Subcutaneous adipose tissue (tissue), 4 donors: Measurements from ENCODE around the gene CNKSR1. TPM values are rescaled to one million over a fixed set of nuclear protein-coding genes. Genes with fewer than 3 reads are reported as not detected.

Source experiments
- total RNA-seq, 4 donors: library from RNA; depleted of rRNA; stranded (reverse); fragments of >200 nt; gene quantifications; one replicate each; pipeline ENCODE4 v1.1.0, GENCODE V29; 2016
- TF ChIP-seq, protein P1 (sequence below): fragments of 450-650 bp; IDR thresholded peaks from one replicate; pipeline ENCODE4 v1.5.1; 2016; ENCODE audit warnings: low read depth, mild to moderate bottlenecking, control low read depth, antibody characterized with exemption, moderate library complexity

Gene CNKSR1
- total RNA-seq, 4 donors from 2014 or later: 2.1 TPM; not detected in 3

DNA sequence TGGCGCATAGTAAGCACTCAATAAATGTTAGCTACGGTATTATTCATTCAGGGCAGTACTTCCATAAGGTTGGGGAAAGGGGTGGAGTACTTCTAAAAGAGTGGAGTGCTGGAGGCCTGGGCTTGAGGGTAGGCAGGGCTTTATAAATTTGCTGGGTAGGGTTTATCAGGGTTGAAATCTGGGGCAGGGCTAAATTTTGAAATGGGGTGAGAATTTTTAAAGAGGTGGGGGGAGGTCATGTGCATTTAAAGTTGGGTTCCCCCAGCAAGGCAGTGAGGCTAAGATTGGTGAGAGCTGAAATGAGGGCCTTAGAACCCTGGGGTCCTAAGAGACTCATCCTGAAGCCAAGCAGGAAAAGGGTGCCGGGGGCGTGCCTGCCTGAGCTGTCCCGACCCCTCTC lies 23.1 kb downstream of the CNKSR1 start:
- TF ChIP-seq, protein P1, sequence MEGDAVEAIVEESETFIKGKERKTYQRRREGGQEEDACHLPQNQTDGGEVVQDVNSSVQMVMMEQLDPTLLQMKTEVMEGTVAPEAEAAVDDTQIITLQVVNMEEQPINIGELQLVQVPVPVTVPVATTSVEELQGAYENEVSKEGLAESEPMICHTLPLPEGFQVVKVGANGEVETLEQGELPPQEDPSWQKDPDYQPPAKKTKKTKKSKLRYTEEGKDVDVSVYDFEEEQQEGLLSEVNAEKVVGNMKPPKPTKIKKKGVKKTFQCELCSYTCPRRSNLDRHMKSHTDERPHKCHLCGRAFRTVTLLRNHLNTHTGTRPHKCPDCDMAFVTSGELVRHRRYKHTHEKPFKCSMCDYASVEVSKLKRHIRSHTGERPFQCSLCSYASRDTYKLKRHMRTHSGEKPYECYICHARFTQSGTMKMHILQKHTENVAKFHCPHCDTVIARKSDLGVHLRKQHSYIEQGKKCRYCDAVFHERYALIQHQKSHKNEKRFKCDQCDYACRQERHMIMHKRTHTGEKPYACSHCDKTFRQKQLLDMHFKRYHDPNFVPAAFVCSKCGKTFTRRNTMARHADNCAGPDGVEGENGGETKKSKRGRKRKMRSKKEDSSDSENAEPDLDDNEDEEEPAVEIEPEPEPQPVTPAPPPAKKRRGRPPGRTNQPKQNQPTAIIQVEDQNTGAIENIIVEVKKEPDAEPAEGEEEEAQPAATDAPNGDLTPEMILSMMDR: no peak

DNA sequence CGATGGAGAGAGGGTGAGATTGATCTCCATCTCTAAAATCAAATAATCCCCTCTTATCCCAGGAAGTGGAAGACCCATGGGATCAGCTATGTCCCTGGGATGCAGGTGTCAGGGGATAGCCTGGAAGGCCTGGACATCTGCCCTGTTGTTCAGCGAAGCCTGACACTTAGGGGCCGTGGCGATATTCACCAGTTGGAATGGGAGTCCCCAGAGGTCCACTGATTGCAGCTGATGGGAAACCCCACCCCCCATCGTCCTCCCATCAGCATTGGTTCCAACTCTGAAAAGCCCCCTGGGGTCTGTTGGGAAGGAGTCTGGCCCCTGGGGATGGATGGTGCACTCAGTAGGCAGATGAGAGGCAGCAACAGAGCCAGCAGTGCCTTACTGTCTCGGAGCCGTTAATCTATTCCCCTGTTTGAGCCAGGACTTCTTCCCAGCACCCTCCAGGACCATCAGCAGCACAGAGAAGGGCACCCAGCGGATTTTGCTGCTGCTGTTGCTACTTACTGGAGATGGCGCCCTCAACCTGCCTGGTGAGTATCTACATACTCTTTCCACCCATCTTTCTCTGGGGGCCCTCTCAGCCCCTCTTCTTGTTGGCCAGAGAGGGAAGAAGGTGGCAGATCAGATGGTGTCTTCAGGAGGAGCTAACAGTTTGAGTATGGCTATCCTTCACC lies 26.5 kb downstream of the CNKSR1 start:
- TF ChIP-seq, protein P1: no peak

DNA sequence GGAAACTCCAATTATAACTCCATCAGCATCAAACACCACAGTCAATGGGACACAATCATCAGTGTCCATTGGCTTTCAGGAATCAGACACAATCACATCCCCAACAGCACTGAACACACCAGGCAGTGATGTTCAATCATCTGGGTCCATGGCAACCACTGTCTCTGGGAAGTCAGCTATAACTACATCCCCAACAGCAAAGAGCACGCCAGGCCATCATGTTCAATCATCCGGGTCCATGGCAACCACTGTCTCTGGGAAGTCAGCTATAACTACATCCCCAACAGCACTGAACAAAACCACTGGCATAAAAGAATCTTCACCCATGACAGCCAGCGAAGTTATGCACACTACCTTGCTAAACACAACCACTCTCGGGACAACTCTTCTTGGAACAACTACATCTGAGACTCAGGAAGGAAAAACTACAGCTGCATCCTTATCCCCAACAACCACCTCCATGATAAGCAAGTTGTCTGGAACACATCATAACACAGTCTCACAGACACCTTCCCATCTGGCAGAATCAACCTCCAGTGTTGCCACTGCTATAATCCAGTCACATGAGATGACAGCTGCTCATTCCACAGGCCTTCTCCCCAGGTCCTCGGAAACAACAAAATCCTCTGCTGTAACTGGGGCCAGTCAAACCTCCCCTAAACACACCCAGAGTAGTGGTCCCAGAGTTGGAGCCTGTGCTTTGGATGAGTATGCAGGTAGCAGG lies 33.0 kb downstream of the CNKSR1 start:
- TF ChIP-seq, protein P1: no peak

DNA sequence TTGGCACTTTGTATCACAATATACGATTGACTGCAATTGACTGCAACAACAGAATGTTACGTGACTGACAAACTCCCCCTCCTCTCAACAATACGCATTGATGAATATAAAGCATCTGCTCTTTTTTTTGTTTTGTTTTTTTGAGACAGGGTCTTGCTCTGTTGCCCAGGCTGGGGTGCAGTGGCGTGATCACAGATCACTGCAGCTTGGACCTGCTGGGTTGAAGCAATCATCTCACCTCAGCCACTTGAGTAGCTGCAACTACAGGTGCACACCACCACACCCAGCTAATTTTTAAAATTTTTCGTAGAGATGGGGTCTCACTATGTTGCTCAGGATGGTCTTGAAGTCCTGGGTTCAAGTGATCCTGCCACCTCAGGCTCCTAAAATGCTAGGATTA lies 35.4 kb downstream of the CNKSR1 start:
- TF ChIP-seq, protein P1: no peak

DNA sequence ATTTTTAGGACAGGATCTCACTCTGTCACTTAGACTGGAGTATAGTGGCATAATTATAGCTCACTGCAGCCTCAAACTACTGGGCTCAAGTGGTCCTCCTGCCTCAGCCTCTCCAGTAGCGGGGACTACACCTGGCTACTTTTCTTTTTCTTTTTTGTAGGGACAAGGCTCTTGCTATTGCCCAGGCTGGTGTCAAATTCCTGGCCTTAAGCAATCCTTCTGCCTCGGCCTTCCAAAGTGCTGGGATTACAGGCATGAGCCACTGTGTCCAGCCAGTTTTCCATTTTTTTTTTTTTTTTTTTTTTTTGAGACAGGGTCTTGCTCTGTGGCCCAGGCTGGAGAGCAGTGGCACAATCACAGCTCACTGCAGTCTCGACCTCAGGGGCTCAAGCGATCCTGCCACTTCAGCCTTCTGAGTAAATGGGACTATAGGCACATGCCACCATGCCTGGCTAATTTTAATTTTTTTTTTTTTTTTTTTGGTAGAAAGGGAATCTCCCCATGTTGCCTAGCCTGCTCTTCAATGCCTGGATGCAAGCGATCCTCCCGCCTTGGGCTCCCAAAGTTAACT lies 36.1 kb downstream of the CNKSR1 start:
- TF ChIP-seq, protein P1: no peak

DNA sequence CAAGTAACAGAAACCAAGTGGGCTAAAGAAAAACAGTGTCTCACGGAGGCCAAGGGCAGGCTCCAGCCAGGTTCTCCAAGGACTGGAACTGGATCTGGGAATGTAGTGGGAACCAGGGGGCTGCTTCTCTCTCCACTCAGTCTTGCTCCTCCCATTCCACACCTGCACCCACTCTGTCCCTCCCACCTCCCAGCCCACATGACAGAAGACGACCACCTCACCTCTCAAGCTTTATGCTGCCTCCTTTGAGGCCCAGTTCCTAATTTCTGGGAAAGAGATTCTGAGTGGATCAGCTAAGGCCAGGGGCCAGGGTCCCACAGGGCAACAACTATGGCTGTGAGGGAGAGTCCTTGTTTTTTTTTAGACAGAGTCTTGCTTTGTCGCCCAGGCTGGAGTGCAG lies 38.0 kb downstream of the CNKSR1 start:
- TF ChIP-seq, protein P1: no peak

DNA sequence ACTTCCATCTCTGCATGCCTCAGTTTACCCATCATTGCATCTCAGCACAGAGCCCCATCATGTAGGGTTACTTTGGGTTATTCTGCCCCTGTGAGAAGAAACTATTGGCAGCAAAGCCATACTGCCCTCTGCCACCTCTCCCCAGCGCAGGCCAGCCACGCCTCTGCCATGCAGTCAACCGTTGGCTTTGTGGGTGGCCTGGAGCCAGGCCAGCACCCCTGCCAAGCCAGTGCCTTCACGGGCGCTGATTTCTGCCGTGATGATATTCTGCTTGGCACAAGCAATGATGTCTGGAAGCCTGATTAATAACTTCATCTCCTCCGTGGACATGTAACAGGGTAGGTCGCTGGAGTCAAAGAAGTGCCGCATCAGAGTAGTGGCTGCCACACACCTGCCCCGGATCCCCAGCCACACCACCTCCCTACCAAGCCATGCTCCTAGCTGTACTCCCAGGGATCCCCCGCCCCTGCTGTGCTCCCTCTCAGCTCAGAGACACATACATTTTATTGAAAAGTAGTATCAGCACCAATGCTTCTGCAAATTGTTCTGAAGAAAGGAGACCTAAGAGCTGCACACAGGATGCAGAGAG lies 41.7 kb downstream of the CNKSR1 start:
- TF ChIP-seq, protein P1: no peak
